Psoas muscle (tissue), 8 donors: ENCODE data around the gene TRPM3. TPM values are rescaled to one million over a fixed set of nuclear protein-coding genes. Genes with fewer than 3 reads are reported as not detected.

Experiments
- ATAC-seq, 4 donors: fragments of 200-7000 bp; cut with Tn5 transposase; one replicate each; pipeline ENCODE4 v1.9.1; 2020; ENCODE audit warnings: moderate library complexity in 3 of 4, mild to moderate bottlenecking in 2 of 4
- DNase-seq, 2 donors: peaks; one replicate each; pipeline ENCODE4 v3.0.0-alpha.2; 2020
- H3K27ac ChIP-seq: fragments of 200-600 bp; one replicate; pipeline ENCODE4 v1.8.0; 2022
- H3K27me3 ChIP-seq, 3 donors: fragments of 200-600 bp in 1 of 3; one replicate each; pipeline versions ENCODE4 v1.6.1 to v1.8.0; 2013 to 2022; ENCODE audit warnings: low read length in 2 of 3, mild to moderate bottlenecking in 2 of 3, moderate library complexity in 1 of 3; ENCODE audit not compliant: insufficient read depth in 3 of 3
- H3K36me3 ChIP-seq, 2 donors: fragments of 200-600 bp in 1 of 2; one replicate each; pipeline versions ENCODE4 v1.6.1 to v1.8.0; 2013 to 2022; ENCODE audit warnings: low read depth in 1 of 2, mild to moderate bottlenecking in 1 of 2, moderate library complexity in 1 of 2; ENCODE audit not compliant: insufficient read depth in 1 of 2
- H3K4me1 ChIP-seq: fragments of 200-600 bp; one replicate; pipeline ENCODE4 v1.8.0; 2022
- H3K4me3 ChIP-seq: fragments of 200-600 bp; one replicate; pipeline ENCODE4 v1.8.0; 2022; ENCODE audit warnings: mild to moderate bottlenecking
- H3K9me3 ChIP-seq: fragments of 200-600 bp; one replicate; pipeline ENCODE4 v1.8.0; 2022
- CTCF ChIP-seq: fragments of 200-600 bp; IDR thresholded peaks from one replicate; pipeline ENCODE4 v1.8.0; 2022; ENCODE audit warnings: antibody characterized with exemption
- WGBS, 3 donors: extraction: QIAGEN DNeasy Blood & Tissue Kit; methylation state at CpG; one replicate each; pipeline versions ENCODE4 v1.1.6 to v1.1.7; 2013; 5-methylcytosine and 5-hydroxymethylcytosine counted together
- intact Hi-C, 2 donors: fragments of 100-400 bp; cut with DNase I; formaldehyde crosslinking; loops; one replicate each; pipeline versions ENCODE4 v1.11.0 to v1.14.2; 2022
- polyA plus RNA-seq, 3 donors: library from polyadenylated mRNA; stranded (reverse); fragments of 200-250 nt; gene quantifications; one replicate each; pipeline ENCODE4 v1.2.3, GENCODE V29; 2013
- total RNA-seq, 4 donors: library from RNA; stranded (reverse); fragmentation: NEBNext Ultra II Directional in 2 of 4; extraction: Animal tissue kit (Norgen Biotek cat#: 25700) in 2 of 4; gene quantifications; one replicate each; pipeline versions ENCODE4 v1.2.1 to v1.2.4, GENCODE V29; 2021 to 2023
- donor health status: healthy with polysubstance abuse.
- donor health status: DM: no; HTN: no; CAD: no; lungs with moderate emphysema.
- donor health status: Bipolar disorder and iron deficiency.
- donor health status: healthy.
- donor health status: DM: yes; HTN: yes; CAD: no.
- donor health status: DM: no; HTN: no; CAD: no.
- donor health status: DM: no; HTN: no; CAD: no.
- donor health status: DM: yes; HTN: yes; CAD: no.

TRPM3 gene
- total and polyA plus RNA-seq, 7 donors = 0.01 to 0.16 (median 0.06) TPM; not detected in 3

GRCh38 chr9:70563010-70563409, 558.4 kb downstream of the TRPM3 start:
- intact Hi-C loops = no loop called here
- TF ChIP-seq CTCF = no peak
- H3K27ac ChIP-seq = no peak overlapping the region

GRCh38 chr9:70561786-70562395, 559.5 kb downstream of the TRPM3 start:
- ATAC-seq (no peak), DNase-seq (no peak)
- H3K36me3 ChIP-seq = no peaks in the 10 kb centered on the region
- TF ChIP-seq CTCF = no peak
- H3K9me3 ChIP-seq = no peaks in the 10 kb centered on the region
- no peak overlapping the region for H3K4me3 ChIP-seq
- 83 to 86% (median 85%) methylated on average over 3 of the region's 3 CpGs for WGBS, 3 donors
- H3K4me1 ChIP-seq = no peaks in the 10 kb centered on the region
- no peaks in the 10 kb centered on the region for H3K27me3 ChIP-seq
- H3K27ac ChIP-seq = peak overlapping the region; percentile 7
- intact Hi-C loops = no loop called here

More at GRCh38 chr9:70563010-70563409, 558.4 kb downstream of the TRPM3 start:
- 92 to 98% (median 93%) methylated on average over 4 of the region's 4 CpGs for WGBS, 3 donors
- Histone ChIP-seq H3K27me3 (no peaks in the 10 kb centered on the region), H3K4me1 (no peaks in the 10 kb centered on the region), H3K36me3 (no peaks in the 10 kb centered on the region), H3K9me3 (no peaks in the 10 kb centered on the region), H3K4me3 (no peak overlapping the region)
- DNase-seq = no peak
- ATAC-seq = no peak

- no peak for ATAC-seq
- no peak overlapping the region for H3K27ac ChIP-seq
- H3K4me1 ChIP-seq = no peaks in the 10 kb centered on the region
- no peaks in the 10 kb centered on the region for H3K36me3 ChIP-seq
- H3K4me3 ChIP-seq = no peak overlapping the region
- WGBS, 3 donors = 60 to 74% (median 66%) methylated on average over 4 of the region's 4 CpGs
- no peak for TF ChIP-seq CTCF
- intact Hi-C loops = no loop called here
- H3K9me3 ChIP-seq = no peaks in the 10 kb centered on the region
- DNase-seq = no peak
- H3K27me3 ChIP-seq = no peaks in the 10 kb centered on the region
These were observed 560.3 kb downstream of the TRPM3 start for GRCh38 chr9:70561111-70561510.

- intact Hi-C loops = no loop called here
- Histone ChIP-seq H3K27me3 (no peaks in the 10 kb centered on the region), H3K9me3 (no peaks in the 10 kb centered on the region), H3K4me1 (no peaks in the 10 kb centered on the region), H3K27ac (no peak overlapping the region), H3K36me3 (no peaks in the 10 kb centered on the region), H3K4me3 (no peak overlapping the region)
- no peak for DNase-seq
- no peak for TF ChIP-seq CTCF
- no peak for ATAC-seq
These were observed 562.3 kb downstream of the TRPM3 start for GRCh38 chr9:70559102-70559501.
